Trophoblast cell (in vitro differentiated cells and primary cell): ENCODE data around the gene RCHY1.
"Not testable (repeated sequence)": the region's sequence is repeated elsewhere in the genome, so short reads cannot be mapped to it uniquely, and the experiment has no call there.

Experiments
- DNase-seq, 2 donors: peaks; one replicate each; pipeline ENCODE4 v3.0.0-alpha.2; 2016
- H2AFZ ChIP-seq: 2 replicates; pipeline ENCODE4 v1.6.1; 2013; ENCODE audit warnings: low read length, moderate library complexity, mild to moderate bottlenecking; ENCODE audit not compliant: insufficient read depth, poor library complexity
- H2AK5ac ChIP-seq: 2 replicates; pipeline ENCODE4 v1.6.1; 2013; ENCODE audit warnings: mild to moderate bottlenecking, low read length
- H2BK120ac ChIP-seq: 2 replicates; pipeline ENCODE4 v1.6.1; 2013; ENCODE audit warnings: low read length, mild to moderate bottlenecking, moderate library complexity; ENCODE audit not compliant: insufficient read depth, poor library complexity
- H2BK12ac ChIP-seq: 2 replicates; pipeline ENCODE4 v1.6.1; 2013; ENCODE audit warnings: mild to moderate bottlenecking, low read length, moderate library complexity
- H2BK5ac ChIP-seq: 2 replicates; pipeline ENCODE4 v1.6.1; 2013; ENCODE audit warnings: low read length, low read depth, moderate library complexity, mild to moderate bottlenecking; ENCODE audit not compliant: poor library complexity
- H3K14ac ChIP-seq: 2 replicates; pipeline ENCODE4 v1.6.1; 2013; ENCODE audit warnings: mild to moderate bottlenecking, low read length
- H3K18ac ChIP-seq: 2 replicates; pipeline ENCODE4 v1.6.1; 2013; ENCODE audit warnings: mild to moderate bottlenecking, low read length
- H3K23ac ChIP-seq: 2 replicates; pipeline ENCODE4 v1.6.1; 2013; ENCODE audit warnings: low read length
- H3K27ac ChIP-seq: 2 replicates; pipeline ENCODE4 v1.5.1; 2013; ENCODE audit warnings: low read depth, mild to moderate bottlenecking, inconsistent platforms, low read length, moderate library complexity
- H3K27me3 ChIP-seq: 2 replicates; pipeline ENCODE4 v1.6.1; 2013; ENCODE audit warnings: inconsistent platforms, mild to moderate bottlenecking, low read length, moderate library complexity; ENCODE audit not compliant: insufficient read depth
- H3K36me3 ChIP-seq, 2 experiments: 1 replicate in 1 of 2; 2 replicates in 1 of 2; pipeline ENCODE4 v1.6.1; 2013; ENCODE audit warnings: low read length in 2 of 2, mild to moderate bottlenecking in 2 of 2, moderate library complexity in 1 of 2; ENCODE audit not compliant: insufficient read depth in 2 of 2, control insufficient read depth in 1 of 2
- H3K4ac ChIP-seq: 2 replicates; pipeline ENCODE4 v1.6.1; 2013; ENCODE audit warnings: low read depth, mild to moderate bottlenecking, low read length, moderate library complexity
- H3K4me1 ChIP-seq, 2 experiments: 1 replicate in 1 of 2; 2 replicates in 1 of 2; pipeline ENCODE4 v1.6.1; 2013; ENCODE audit warnings: low read length in 2 of 2, mild to moderate bottlenecking in 2 of 2, moderate library complexity in 1 of 2; ENCODE audit not compliant: insufficient read depth in 2 of 2, control insufficient read depth in 1 of 2
- H3K4me2 ChIP-seq: 2 replicates; pipeline ENCODE4 v1.6.1; 2013; ENCODE audit warnings: inconsistent platforms, mild to moderate bottlenecking, low read length, moderate library complexity
- H3K4me3 ChIP-seq: 2 replicates; pipeline ENCODE4 v1.5.1; 2013; ENCODE audit warnings: mild to moderate bottlenecking, low read depth, low read length, inconsistent platforms
- H3K79me1 ChIP-seq: one replicate; pipeline ENCODE4 v1.6.1; 2013; ENCODE audit warnings: low read length
- H3K79me2 ChIP-seq: 2 replicates; pipeline ENCODE4 v1.6.1; 2013; ENCODE audit warnings: low read length, mild to moderate bottlenecking; ENCODE audit not compliant: control insufficient read depth, insufficient read depth, poor library complexity
- H3K9ac ChIP-seq: 2 replicates; pipeline ENCODE4 v1.6.1; 2013; ENCODE audit warnings: mild to moderate bottlenecking, low read length
- H3K9me3 ChIP-seq: 2 replicates; pipeline ENCODE4 v1.6.1; 2013; ENCODE audit warnings: low read depth, mild to moderate bottlenecking, control low read depth, inconsistent platforms, low read length; ENCODE audit not compliant: insufficient read depth
- H4K12ac ChIP-seq: 2 replicates; pipeline ENCODE4 v1.6.1; 2013; ENCODE audit warnings: low read depth, mild to moderate bottlenecking, low read length, moderate library complexity
- H4K8ac ChIP-seq: 2 replicates; pipeline ENCODE4 v1.6.1; 2013; ENCODE audit warnings: low read depth, mild to moderate bottlenecking, low read length, moderate library complexity
- H4K91ac ChIP-seq: one replicate; pipeline ENCODE4 v1.6.1; 2013; ENCODE audit warnings: low read depth, mild to moderate bottlenecking, low read length, moderate library complexity
- WGBS: extraction: QIAGEN DNeasy Blood & Tissue Kit; methylation state at CpG from one replicate; pipeline ENCODE4 v1.1.7; 2013; ENCODE audit warnings: missing lambda C conversion rate; ENCODE audit not compliant: insufficient read length, insufficient coverage; ENCODE audit errors: extremely low coverage; 5-methylcytosine and 5-hydroxymethylcytosine counted together

RCHY1 gene

DNA sequence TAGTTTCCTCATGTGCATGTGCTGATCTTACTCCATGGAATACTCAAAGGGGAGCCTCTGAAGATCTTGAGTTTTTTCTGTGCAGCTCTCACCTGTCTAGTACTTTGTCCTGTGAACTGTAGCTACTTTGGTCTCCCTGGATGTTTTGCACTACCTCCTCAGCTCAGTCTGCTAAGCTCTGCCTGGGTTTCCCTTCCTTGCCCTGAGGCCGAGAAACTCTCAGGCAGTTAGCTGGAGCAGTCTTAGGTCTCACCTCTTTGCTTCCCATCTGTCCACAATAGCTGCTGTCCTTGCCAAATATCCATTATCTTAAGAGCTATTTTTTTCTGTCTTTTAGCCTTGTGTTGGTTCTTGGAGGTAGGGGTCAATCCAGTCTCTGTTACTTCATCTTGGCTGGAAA is 11.7 kb upstream of the RCHY1 start:
- Histone ChIP-seq H3K79me2 (no peaks in the 10 kb centered on the region), H3K4me2 (no peak overlapping the region), H3K23ac (no peak overlapping the region), H3K79me1 (no peaks in the 10 kb centered on the region), H3K18ac (no peak overlapping the region), H3K27me3 (no peaks in the 10 kb centered on the region), H4K8ac (no peak overlapping the region), H3K9ac (no peak overlapping the region), H4K91ac (no peak overlapping the region), H4K12ac (no peak overlapping the region), H3K36me3 (peaks cover 2 to 6% of the 10 kb centered on the region in 2 experiments), H2AK5ac (no peak overlapping the region), H2AFZ (no peak overlapping the region), H2BK12ac (no peak overlapping the region), H2BK120ac (no peak overlapping the region), H3K9me3 (no peaks in the 10 kb centered on the region), H3K4me1 (no peaks in the 10 kb centered on the region), H3K14ac (no peak overlapping the region), H2BK5ac (no peak overlapping the region), H3K4me3 (no peak overlapping the region), H3K4ac (no peak overlapping the region), H3K27ac (no peak overlapping the region)
- DNase-seq, result no peak
- no CpG with 5 or more reads among the region's 1 CpG for WGBS

DNA sequence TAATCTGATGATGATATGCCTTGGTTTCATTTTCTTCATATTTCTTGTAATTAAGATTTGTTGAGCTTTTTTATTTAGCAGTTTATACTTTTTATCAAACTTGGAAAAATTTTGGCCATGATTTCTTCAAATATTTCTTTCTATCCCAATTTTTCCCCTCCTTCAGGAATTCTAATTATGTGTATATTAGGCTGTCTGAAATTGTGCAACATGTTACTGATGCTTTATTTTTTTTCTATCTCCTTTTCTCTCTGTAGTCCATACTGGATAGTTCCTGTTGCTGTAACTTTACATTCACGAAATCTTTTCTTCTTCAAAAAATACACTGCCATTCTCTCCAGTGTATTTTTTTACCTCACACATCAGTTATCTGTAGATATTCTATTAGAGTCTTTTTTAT is 10.9 kb upstream of the RCHY1 start:
- no peak overlapping the region for H3K14ac ChIP-seq
- no peak overlapping the region for H3K4me2 ChIP-seq
- no peak overlapping the region for H2BK5ac ChIP-seq
- H3K23ac ChIP-seq, result no peak overlapping the region
- H4K12ac ChIP-seq, result no peak overlapping the region
- H2AK5ac ChIP-seq, result no peak overlapping the region
- no peak overlapping the region for H2BK12ac ChIP-seq
- no peak overlapping the region for H2AFZ ChIP-seq
- no peaks in the 10 kb centered on the region for H3K9me3 ChIP-seq
- no peak for DNase-seq
- no peak overlapping the region for H3K4ac ChIP-seq
- H3K36me3 ChIP-seq, result peaks cover 2% of the 10 kb centered on the region in 2 experiments
- H3K4me1 ChIP-seq, result no peaks in the 10 kb centered on the region
- no peak overlapping the region for H2BK120ac ChIP-seq
- no peaks in the 10 kb centered on the region for H3K79me1 ChIP-seq
- H3K18ac ChIP-seq, result no peak overlapping the region
- no peaks in the 10 kb centered on the region for H3K27me3 ChIP-seq
- H4K91ac ChIP-seq, result no peak overlapping the region
- H3K79me2 ChIP-seq, result no peaks in the 10 kb centered on the region
- H3K4me3 ChIP-seq, result no peak overlapping the region
- no peak overlapping the region for H3K27ac ChIP-seq
- H3K9ac ChIP-seq, result no peak overlapping the region
- no CpG with 5 or more reads among the region's 1 CpG for WGBS
- H4K8ac ChIP-seq, result no peak overlapping the region

DNA sequence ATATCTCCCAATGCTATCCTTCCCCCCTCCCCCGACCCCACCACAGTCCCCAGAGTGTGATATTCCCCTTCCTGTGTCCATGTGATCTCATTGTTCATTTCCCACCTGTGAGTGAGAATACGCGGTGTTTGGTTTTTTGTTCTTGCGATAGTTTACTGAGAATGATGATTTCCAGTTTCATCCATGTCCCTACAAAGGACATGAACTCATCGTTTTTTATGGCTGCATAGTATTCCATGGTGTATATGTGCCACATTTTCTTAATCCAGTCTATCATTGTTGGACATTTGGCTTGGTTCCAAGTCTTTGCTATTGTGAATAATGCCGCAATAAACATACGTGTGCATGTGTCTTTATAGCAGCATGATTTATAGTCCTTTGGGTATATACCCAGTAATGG is 5.2 kb upstream of the RCHY1 start:
- no CpG with 5 or more reads among the region's 7 CpGs for WGBS
- not testable (repeated sequence) for H3K27ac ChIP-seq, H3K79me2 ChIP-seq

GRCh38 chr4:75516144-75516543 is 1.9 kb upstream of the RCHY1 start:
- peaks cover 0 to 5% of the 10 kb centered on the region in 2 experiments for H3K4me1 ChIP-seq
- no peak overlapping the region for H3K23ac ChIP-seq
- no peaks in the 10 kb centered on the region for H3K27me3 ChIP-seq
- no peak overlapping the region for H4K91ac ChIP-seq
- no CpG with 5 or more reads among the region's 1 CpG for WGBS
- no peaks in the 10 kb centered on the region for H3K9me3 ChIP-seq
- no peak overlapping the region for H3K4me3 ChIP-seq
- H3K36me3 ChIP-seq, result peaks cover 4 to 5% of the 10 kb centered on the region in 2 experiments
- H3K27ac ChIP-seq, result no peak overlapping the region
- H2AFZ ChIP-seq, result no peak overlapping the region
- no peak overlapping the region for H3K9ac ChIP-seq
- H4K12ac ChIP-seq, result no peak overlapping the region
- no peak overlapping the region for H3K18ac ChIP-seq
- no peak overlapping the region for H3K4ac ChIP-seq
- H2BK5ac ChIP-seq, result no peak overlapping the region
- H3K79me2 ChIP-seq, result peaks cover 9% of the 10 kb centered on the region
- H2AK5ac ChIP-seq, result no peak overlapping the region
- no peak overlapping the region for H2BK12ac ChIP-seq
- H3K4me2 ChIP-seq, result no peak overlapping the region
- no peak overlapping the region for H4K8ac ChIP-seq
- DNase-seq, result no peak
- no peak overlapping the region for H3K14ac ChIP-seq
- peaks cover 10% of the 10 kb centered on the region for H3K79me1 ChIP-seq
- H2BK120ac ChIP-seq, result no peak overlapping the region

More for the DNA sequence above, 5.2 kb upstream of the RCHY1 start:
- not testable (repeated sequence) for H4K8ac ChIP-seq, H3K4me3 ChIP-seq, H3K27me3 ChIP-seq, H3K4ac ChIP-seq, H2AK5ac ChIP-seq, H3K36me3 ChIP-seq, H3K4me1 ChIP-seq, H3K9ac ChIP-seq, H3K9me3 ChIP-seq, H3K79me1 ChIP-seq, H4K91ac ChIP-seq, DNase-seq, H2AFZ ChIP-seq, H3K4me2 ChIP-seq, H2BK12ac ChIP-seq, H2BK5ac ChIP-seq, H3K14ac ChIP-seq, H3K23ac ChIP-seq, H2BK120ac ChIP-seq, H4K12ac ChIP-seq, H3K18ac ChIP-seq
